ENCODE data around the gene MRPL45.

- TF ChIP-seq CTCF (IDR thresholded peaks at IDR 0.05; ENCODE audit: low read depth, low read length, missing input control): no peak
- no peak for TF ChIP-seq JUND (IDR thresholded peaks at IDR 0.05)
- TF ChIP-seq GABPA (IDR thresholded peaks at IDR 0.05 in 1 of 2, conservative IDR thresholded peaks at IDR 0.05 in 1 of 2): no peak
- no peak for TF ChIP-seq FOXA2 (IDR thresholded peaks at IDR 0.05)
- TF ChIP-seq REST (IDR thresholded peaks at IDR 0.05): no peak
- TF ChIP-seq RXRA (IDR thresholded peaks at IDR 0.05): no peak
- no peak for TF ChIP-seq ATF3 (IDR thresholded peaks at IDR 0.05)
- TF ChIP-seq MAX (IDR thresholded peaks at IDR 0.05): no peak
- TF ChIP-seq YY1 (IDR thresholded peaks at IDR 0.05): no peak
- TF ChIP-seq SP1 (IDR thresholded peaks at IDR 0.05): no peak
- TF ChIP-seq RAD21 (IDR thresholded peaks at IDR 0.05): no peak
- no peak for TF ChIP-seq TAF1 (conservative IDR thresholded peaks at IDR 0.05)
- TF ChIP-seq FOXA1 (IDR thresholded peaks at IDR 0.05): no peak
These were observed 20.1 kb downstream of the MRPL45 start for GRCh38 chr17:38317081-38317480.

Data from liver (tissue), 3 donors.